GM12873 (cell line): ENCODE data around the gene PHACTR4.
A peak's percentile ranks its signal among the peaks of the same experiment; 100 is the strongest.

Experiments used
- CTCF ChIP-seq: IDR thresholded peaks from 2 replicates; pipeline ENCODE4 v1.5.1; 2012; ENCODE audit warnings: low read depth, mild to moderate bottlenecking, moderate library complexity, low read length, control low read depth; ENCODE audit not compliant: insufficient read depth; ENCODE audit errors: missing control alignments

The PHACTR4 gene

GRCh38 chr1:28359592-28360239 is 9.8 kb upstream of the PHACTR4 start:
- peak; percentile 72 for TF ChIP-seq CTCF

- TF ChIP-seq CTCF, result no peak
Measured at GRCh38 chr1:28364888-28365287, 4.7 kb upstream of the PHACTR4 start.

GRCh38 chr1:28365864-28366263 is 3.7 kb upstream of the PHACTR4 start:
- TF ChIP-seq CTCF, result no peak

GRCh38 chr1:28370239-28371009 is 884 bp downstream of the PHACTR4 start:
- no peak for TF ChIP-seq CTCF

GRCh38 chr1:28371010-28371377 is 1.5 kb downstream of the PHACTR4 start:
- no peak for TF ChIP-seq CTCF

GRCh38 chr1:28374297-28374696 is 4.8 kb downstream of the PHACTR4 start:
- no peak for TF ChIP-seq CTCF

- TF ChIP-seq CTCF, result no peak
Measured at GRCh38 chr1:28378906-28379305, 9.4 kb downstream of the PHACTR4 start.
